Thyroid gland (tissue), 4 donors: ENCODE measurements around the gene SVEP1. TPM values are rescaled to one million over a fixed set of nuclear protein-coding genes. Genes with fewer than 3 reads are reported as not detected.
"Not testable (repeated sequence)": the region's sequence is repeated elsewhere in the genome, so short reads cannot be mapped to it uniquely, and the experiment has no call there.

Experiments used
- DNase-seq, 2 donors: peaks; one replicate each; pipeline ENCODE4 v3.0.0-alpha.2; 2019
- H3K27ac ChIP-seq, 3 donors: fragments of 200-600 bp; sonication (generic); 1 replicate in 2 of 3; 2 replicates in 1 of 3; pipeline ENCODE4 v1.5.1; 2016 to 2019; ENCODE audit warnings: mild to moderate bottlenecking in 1 of 3, moderate library complexity in 1 of 3
- H3K27me3 ChIP-seq: fragments of 200-600 bp; sonication (generic); one replicate; pipeline ENCODE4 v1.5.1; 2019
- H3K36me3 ChIP-seq, 2 donors: fragments of 200-600 bp; sonication (generic); one replicate each; pipeline ENCODE4 v1.5.1; 2016 to 2019
- H3K4me1 ChIP-seq, 2 donors: fragments of 200-600 bp; sonication (generic); one replicate each; pipeline ENCODE4 v1.5.1; 2017 to 2019
- H3K4me3 ChIP-seq, 3 donors: fragments of 200-600 bp; sonication (generic); replicated peaks in 1 of 3; 1 replicate in 2 of 3; 2 replicates in 1 of 3; pipeline ENCODE4 v1.5.1; 2016; ENCODE audit warnings: mild to moderate bottlenecking in 1 of 3
- H3K9me3 ChIP-seq: fragments of 200-600 bp; sonication (generic); one replicate; pipeline ENCODE4 v1.5.1; 2017
- POLR2A ChIP-seq, 2 donors: fragments of 450-650 bp; IDR thresholded peaks; one replicate each; pipeline ENCODE4 v1.6.1; 2017; ENCODE audit warnings: antibody characterized with exemption in 2 of 2, mild to moderate bottlenecking in 2 of 2, moderate library complexity in 1 of 2
- WGBS, 2 donors: methylation state at CpG; one replicate each; pipeline ENCODE4 v1.1.5; 2017; 5-methylcytosine and 5-hydroxymethylcytosine counted together
- intact Hi-C: fragments of 100-400 bp; cut with DNase I; formaldehyde crosslinking; loops from one replicate; pipeline ENCODE4 v1.15.1; 2023
- total RNA-seq, 4 donors: library from RNA; depleted of rRNA; stranded (reverse); fragments of >200 nt; gene quantifications; one replicate each; pipeline ENCODE4 v1.2.3, GENCODE V29; 2016
- TF ChIP-seq, protein P1 (sequence below), 6 experiments: fragments of 200-600 bp in 3 of 6; fragments of 450-650 bp in 3 of 6; sonication (generic) in 3 of 6; IDR thresholded peaks; one replicate each; pipeline ENCODE4 v1.5.1; 2016 to 2019; ENCODE audit warnings: antibody characterized with exemption in 6 of 6, mild to moderate bottlenecking in 2 of 6, inconsistent platforms in 1 of 6, moderate library complexity in 1 of 6

SVEP1 gene
- total RNA-seq, 4 donors from 2014 or later, result 14.1 to 55.5 (median 31.9) TPM

DNA sequence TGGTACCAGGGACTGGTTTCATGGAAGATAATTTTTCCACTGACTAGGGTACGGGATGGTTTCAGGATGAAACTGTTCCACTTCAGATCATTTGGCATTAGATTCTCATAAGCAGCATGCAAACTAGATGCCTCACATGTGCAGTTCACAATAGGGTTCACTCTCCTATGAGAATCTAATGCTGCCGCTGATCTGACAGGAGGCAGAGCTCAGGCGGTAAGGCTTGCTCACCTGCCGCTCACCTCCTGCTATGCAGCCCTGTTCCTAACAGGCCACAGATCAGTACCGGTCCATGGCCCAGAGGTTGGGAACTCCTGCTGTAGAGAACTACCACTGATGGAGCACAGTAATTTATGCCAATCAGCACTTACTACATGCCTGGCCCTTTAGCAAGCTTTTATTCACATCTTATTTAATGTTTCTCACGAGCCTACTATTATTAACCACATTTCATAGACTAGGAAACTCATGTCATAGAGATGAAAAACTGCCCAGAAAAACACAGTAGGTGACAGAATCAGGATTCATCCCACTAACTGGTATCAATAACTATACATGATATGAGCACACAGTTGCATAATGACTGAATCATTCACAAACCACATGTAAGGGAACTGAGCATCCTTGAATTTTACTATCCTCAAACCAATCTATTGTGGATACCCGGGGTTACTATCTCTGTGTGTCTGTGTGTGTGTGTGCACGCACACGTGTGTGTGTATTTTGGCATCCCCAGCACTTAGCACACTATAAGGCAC is 46.5 kb downstream of the SVEP1 start:
- 70 to 74% methylated on average over 9 of the region's 9 CpGs for WGBS, 2 donors
- no peak overlapping the region for H3K4me3 ChIP-seq
- TF ChIP-seq, protein P1, sequence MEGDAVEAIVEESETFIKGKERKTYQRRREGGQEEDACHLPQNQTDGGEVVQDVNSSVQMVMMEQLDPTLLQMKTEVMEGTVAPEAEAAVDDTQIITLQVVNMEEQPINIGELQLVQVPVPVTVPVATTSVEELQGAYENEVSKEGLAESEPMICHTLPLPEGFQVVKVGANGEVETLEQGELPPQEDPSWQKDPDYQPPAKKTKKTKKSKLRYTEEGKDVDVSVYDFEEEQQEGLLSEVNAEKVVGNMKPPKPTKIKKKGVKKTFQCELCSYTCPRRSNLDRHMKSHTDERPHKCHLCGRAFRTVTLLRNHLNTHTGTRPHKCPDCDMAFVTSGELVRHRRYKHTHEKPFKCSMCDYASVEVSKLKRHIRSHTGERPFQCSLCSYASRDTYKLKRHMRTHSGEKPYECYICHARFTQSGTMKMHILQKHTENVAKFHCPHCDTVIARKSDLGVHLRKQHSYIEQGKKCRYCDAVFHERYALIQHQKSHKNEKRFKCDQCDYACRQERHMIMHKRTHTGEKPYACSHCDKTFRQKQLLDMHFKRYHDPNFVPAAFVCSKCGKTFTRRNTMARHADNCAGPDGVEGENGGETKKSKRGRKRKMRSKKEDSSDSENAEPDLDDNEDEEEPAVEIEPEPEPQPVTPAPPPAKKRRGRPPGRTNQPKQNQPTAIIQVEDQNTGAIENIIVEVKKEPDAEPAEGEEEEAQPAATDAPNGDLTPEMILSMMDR (IDR thresholded peaks at IDR 0.05), result no peak
- TF ChIP-seq POLR2A (IDR thresholded peaks at IDR 0.05), result no peak
- no peak overlapping the region for H3K27ac ChIP-seq
- no peaks in the 10 kb centered on the region for H3K36me3 ChIP-seq
- H3K4me1 ChIP-seq, result no peaks in the 10 kb centered on the region
- no peak for DNase-seq
- intact Hi-C loops, result no loop called here
- H3K27me3 ChIP-seq, result no peaks in the 10 kb centered on the region
- H3K9me3 ChIP-seq, result no peaks in the 10 kb centered on the region

DNA sequence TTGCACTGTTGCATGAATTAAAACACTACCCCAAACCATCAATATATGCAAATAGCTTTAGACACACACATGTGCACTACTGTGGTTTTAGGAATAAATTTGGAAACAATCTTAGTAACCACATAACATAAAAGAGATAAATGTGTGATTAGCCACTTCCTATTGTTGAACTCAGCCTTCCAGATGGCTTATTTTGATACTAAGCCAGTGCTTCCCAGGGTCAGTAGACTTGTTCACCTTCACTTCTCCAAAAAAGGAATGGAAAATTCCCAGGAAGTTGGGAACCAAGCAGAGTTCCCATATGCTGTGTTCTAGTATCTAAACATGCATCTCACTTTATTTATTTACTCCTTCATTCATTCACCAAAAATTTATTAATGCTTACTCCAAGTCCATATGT is 47.8 kb downstream of the SVEP1 start:
- TF ChIP-seq, protein P1 (IDR thresholded peaks at IDR 0.05), result no peak
- no peak for TF ChIP-seq POLR2A (IDR thresholded peaks at IDR 0.05)
- intact Hi-C loops, result no loop called here

DNA sequence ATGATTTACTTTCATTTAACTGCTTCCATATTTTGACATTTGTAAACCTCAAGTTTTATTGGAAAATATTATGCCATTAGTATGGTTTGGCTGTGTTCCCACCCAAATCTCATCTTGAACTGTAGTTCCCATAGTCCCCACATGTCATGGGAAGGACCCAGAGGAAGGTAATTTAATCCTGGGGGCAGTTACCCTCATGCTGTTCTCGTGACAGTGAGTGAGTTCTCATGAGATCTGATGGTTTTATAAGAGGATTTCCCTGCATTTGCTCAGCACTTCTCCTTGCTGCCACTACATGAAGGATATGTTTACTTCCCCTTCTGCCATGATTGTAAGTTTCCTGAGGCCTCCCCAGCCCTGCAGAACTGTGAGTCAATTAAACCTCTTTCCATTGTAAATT is 48.3 kb downstream of the SVEP1 start:
- H3K27ac ChIP-seq, H3K36me3 ChIP-seq, H3K4me1 ChIP-seq, DNase-seq, H3K4me3 ChIP-seq, H3K9me3 ChIP-seq, intact Hi-C loops, H3K27me3 ChIP-seq: not testable (repeated sequence)
- WGBS, 2 donors, result 23 to 24% methylated on average over 1 of the region's 1 CpG

More for the DNA sequence above, 47.8 kb downstream of the SVEP1 start:
- no peaks in the 10 kb centered on the region for H3K36me3 ChIP-seq
- no peaks in the 10 kb centered on the region for H3K9me3 ChIP-seq
- H3K27ac ChIP-seq, result no peak overlapping the region
- no peaks in the 10 kb centered on the region for H3K27me3 ChIP-seq
- no peaks in the 10 kb centered on the region for H3K4me1 ChIP-seq
- no peak overlapping the region for H3K4me3 ChIP-seq
- DNase-seq, result no peak

DNA sequence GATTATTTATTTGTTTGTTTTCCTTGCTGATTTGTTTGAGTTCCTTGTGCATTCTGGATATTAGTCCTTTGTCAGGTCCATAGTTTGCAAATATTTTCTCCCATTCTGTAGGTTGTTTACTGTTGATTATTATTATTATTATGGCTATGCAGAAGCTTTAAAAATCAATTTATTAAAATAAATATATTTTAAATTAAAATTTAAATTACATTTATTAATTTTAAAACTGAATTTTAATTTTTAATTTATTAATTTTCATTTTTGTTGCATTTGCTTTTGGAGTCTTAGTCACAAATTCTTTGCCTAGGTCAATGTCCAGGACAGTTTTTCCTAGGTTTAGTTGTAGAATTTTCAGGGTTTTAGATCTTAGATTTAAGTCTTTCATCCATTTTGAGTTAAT is 50.9 kb downstream of the SVEP1 start:
- intact Hi-C loops, result no loop called here
- H3K9me3 ChIP-seq, result no peaks in the 10 kb centered on the region
- no peaks in the 10 kb centered on the region for H3K27me3 ChIP-seq
- no peak for DNase-seq
- no peak overlapping the region for H3K27ac ChIP-seq
- no peaks in the 10 kb centered on the region for H3K4me1 ChIP-seq
- no peaks in the 10 kb centered on the region for H3K36me3 ChIP-seq
- no peak overlapping the region for H3K4me3 ChIP-seq
- TF ChIP-seq, protein P1 (IDR thresholded peaks at IDR 0.05), result no peak
- no peak for TF ChIP-seq POLR2A (IDR thresholded peaks at IDR 0.05)

DNA sequence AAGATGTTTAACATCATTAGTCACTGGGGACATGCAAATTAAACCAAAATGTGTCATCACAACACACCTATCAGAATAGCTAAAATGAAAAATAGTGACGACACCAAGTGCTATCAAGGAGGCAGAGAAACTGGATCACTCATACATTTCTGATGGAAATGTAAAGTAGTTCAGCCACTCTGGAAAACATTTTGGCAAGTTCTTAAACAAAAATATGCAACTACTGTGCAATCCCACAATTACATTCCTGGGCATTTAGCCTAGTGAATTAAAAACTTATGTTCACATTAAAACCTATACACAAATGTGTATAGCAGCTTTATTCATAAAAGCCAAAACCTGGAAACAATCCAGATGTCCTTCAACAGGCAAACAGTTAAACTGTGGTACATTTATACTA is 53.1 kb downstream of the SVEP1 start:
- H3K27ac ChIP-seq, result no peak overlapping the region
- no peaks in the 10 kb centered on the region for H3K36me3 ChIP-seq
- H3K27me3 ChIP-seq, result no peaks in the 10 kb centered on the region
- no peak for DNase-seq
- no peaks in the 10 kb centered on the region for H3K4me1 ChIP-seq
- 72 to 81% methylated on average over 1 of the region's 1 CpG for WGBS, 2 donors
- no peaks in the 10 kb centered on the region for H3K9me3 ChIP-seq
- TF ChIP-seq, protein P1 (IDR thresholded peaks at IDR 0.05), result no peak
- no peak for TF ChIP-seq POLR2A (IDR thresholded peaks at IDR 0.05)
- intact Hi-C loops, result no loop called here
- no peak overlapping the region for H3K4me3 ChIP-seq
